ENCODE results near the gene TMEM72.

- TF ChIP-seq SUZ12 (IDR thresholded peaks at IDR 0.05; ENCODE audit: extremely low read depth, insufficient read depth, insufficient read length): no peak
- TF ChIP-seq YY1 (IDR thresholded peaks at IDR 0.05; ENCODE audit: insufficient read depth, insufficient read length): no peak
- no peak for TF ChIP-seq ZNF274 (IDR thresholded peaks at IDR 0.05; ENCODE audit: low read depth, low read length)
These were observed 68.4 kb downstream of the TMEM72 start for GRCh38 chr10:44979281-44980191.
